Measurements from ENCODE around the gene FGF4. TPM values are rescaled to one million over a fixed set of nuclear protein-coding genes. Genes with fewer than 3 reads are reported as not detected.

Gene FGF4
- total RNA-seq, 1 experiment from 2014 or later = not detected

DNA sequence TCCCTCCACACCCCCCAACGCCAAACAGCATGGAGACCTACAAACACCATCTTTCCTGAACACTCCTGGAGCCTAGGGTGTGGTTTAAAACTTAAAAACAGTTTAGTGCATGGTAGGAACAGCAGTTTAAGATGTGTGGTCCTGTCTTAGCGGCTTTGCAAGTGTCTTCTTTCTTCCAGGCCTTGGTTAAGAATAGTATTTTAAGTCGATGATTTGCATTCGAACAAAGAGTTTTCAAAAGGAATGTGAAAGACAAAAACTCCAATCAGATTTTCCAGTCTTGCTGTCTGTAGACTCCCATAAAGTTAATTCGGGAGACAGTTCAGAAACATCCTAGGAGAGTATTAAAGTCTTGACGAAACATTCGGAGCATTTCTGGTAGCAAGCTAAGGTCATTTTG lies 3.7 kb downstream of the FGF4 start:
- CTCF ChIA-PET = no interaction called here

DNA sequence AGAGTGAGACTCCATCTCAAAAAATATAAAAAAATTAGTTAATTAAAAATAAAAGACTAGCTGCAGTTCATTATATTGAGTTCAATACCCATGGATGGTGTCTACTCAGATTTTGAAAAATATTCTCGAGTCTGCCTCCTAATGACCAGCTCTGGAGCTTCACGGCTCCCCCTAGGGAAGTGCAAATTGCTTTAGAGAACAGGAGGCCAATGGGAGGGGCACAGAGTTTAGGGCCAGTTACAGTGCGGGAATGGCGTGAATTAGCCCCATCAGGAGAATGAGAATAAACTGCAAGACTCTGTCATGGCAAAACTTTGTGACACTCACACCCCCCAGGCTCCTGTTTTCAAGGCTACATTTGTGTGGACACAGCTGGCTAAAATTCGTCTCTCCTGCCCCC lies 4.6 kb downstream of the FGF4 start:
- ATAC-seq (peak; percentile 85), DNase-seq (ENCODE audit: low read depth, low spot score) (no peak)
- POLR2A ChIA-PET = no interaction called here
- Histone ChIP-seq H2AFZ (ENCODE audit: low read depth, low read length, poor library complexity, severe bottlenecking) (no peak overlapping the region), H3K9me2 (ENCODE audit: insufficient read depth) (no peaks in the 10 kb centered on the region), H3K4me2 (ENCODE audit: low read length) (no peak overlapping the region), H3K4me3 (replicated peaks in 1 of 2; ENCODE audit: low read depth in 1 of 2, low read length in 2 of 2) (no peak overlapping the region), H3K27ac (ENCODE audit: low read depth, low read length) (no peak overlapping the region), H3K27me3 (ENCODE audit: insufficient read depth, low read length) (no peaks in the 10 kb centered on the region), H3K4me1 (ENCODE audit: control insufficient read depth in 1 of 2, insufficient read depth in 2 of 2, low read length in 2 of 2) (no peaks in the 10 kb centered on the region), H3K79me2 (ENCODE audit: insufficient read depth, low read length) (no peaks in the 10 kb centered on the region), H3K9ac (ENCODE audit: low read length) (no peak overlapping the region), H3K36me3 (ENCODE audit: control insufficient read depth in 1 of 2, insufficient read depth in 2 of 2, low read length in 2 of 2) (no peaks in the 10 kb centered on the region), H4K20me1 (ENCODE audit: insufficient read depth) (no peaks in the 10 kb centered on the region), H3K9me3 (ENCODE audit: control insufficient read depth in 1 of 2, insufficient read depth in 1 of 2, low read depth in 1 of 2, low read length in 2 of 2) (no peaks in the 10 kb centered on the region)
- TF ChIP-seq, protein P1, sequence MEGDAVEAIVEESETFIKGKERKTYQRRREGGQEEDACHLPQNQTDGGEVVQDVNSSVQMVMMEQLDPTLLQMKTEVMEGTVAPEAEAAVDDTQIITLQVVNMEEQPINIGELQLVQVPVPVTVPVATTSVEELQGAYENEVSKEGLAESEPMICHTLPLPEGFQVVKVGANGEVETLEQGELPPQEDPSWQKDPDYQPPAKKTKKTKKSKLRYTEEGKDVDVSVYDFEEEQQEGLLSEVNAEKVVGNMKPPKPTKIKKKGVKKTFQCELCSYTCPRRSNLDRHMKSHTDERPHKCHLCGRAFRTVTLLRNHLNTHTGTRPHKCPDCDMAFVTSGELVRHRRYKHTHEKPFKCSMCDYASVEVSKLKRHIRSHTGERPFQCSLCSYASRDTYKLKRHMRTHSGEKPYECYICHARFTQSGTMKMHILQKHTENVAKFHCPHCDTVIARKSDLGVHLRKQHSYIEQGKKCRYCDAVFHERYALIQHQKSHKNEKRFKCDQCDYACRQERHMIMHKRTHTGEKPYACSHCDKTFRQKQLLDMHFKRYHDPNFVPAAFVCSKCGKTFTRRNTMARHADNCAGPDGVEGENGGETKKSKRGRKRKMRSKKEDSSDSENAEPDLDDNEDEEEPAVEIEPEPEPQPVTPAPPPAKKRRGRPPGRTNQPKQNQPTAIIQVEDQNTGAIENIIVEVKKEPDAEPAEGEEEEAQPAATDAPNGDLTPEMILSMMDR (IDR thresholded peaks at IDR 0.05 in 2 of 3, conservative IDR thresholded peaks at IDR 0.05 in 1 of 3; ENCODE audit: borderline replicate concordance in 1 of 3, insufficient read depth in 1 of 3, low read depth in 2 of 3, low read length in 2 of 3) = 0 out of 6 replicates have a peak, but pooled peaks of 1 of the 3 experiments have one; percentile 7
- TF ChIP-seq, protein P2, sequence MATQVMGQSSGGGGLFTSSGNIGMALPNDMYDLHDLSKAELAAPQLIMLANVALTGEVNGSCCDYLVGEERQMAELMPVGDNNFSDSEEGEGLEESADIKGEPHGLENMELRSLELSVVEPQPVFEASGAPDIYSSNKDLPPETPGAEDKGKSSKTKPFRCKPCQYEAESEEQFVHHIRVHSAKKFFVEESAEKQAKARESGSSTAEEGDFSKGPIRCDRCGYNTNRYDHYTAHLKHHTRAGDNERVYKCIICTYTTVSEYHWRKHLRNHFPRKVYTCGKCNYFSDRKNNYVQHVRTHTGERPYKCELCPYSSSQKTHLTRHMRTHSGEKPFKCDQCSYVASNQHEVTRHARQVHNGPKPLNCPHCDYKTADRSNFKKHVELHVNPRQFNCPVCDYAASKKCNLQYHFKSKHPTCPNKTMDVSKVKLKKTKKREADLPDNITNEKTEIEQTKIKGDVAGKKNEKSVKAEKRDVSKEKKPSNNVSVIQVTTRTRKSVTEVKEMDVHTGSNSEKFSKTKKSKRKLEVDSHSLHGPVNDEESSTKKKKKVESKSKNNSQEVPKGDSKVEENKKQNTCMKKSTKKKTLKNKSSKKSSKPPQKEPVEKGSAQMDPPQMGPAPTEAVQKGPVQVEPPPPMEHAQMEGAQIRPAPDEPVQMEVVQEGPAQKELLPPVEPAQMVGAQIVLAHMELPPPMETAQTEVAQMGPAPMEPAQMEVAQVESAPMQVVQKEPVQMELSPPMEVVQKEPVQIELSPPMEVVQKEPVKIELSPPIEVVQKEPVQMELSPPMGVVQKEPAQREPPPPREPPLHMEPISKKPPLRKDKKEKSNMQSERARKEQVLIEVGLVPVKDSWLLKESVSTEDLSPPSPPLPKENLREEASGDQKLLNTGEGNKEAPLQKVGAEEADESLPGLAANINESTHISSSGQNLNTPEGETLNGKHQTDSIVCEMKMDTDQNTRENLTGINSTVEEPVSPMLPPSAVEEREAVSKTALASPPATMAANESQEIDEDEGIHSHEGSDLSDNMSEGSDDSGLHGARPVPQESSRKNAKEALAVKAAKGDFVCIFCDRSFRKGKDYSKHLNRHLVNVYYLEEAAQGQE (IDR thresholded peaks at IDR 0.05; ENCODE audit: low read depth) = no peak
- no peak for TF ChIP-seq RAD21 (IDR thresholded peaks at IDR 0.05; ENCODE audit: low read depth)
- intact Hi-C loops (cut with micrococcal nuclease) = no loop called here
- RAD21 ChIA-PET (ENCODE audit: low non-redundant PET in 1 of 2, low total read pairs in 2 of 2, uncharacterized antibody in 2 of 2, unreplicated experiment in 2 of 2) = no interaction called here
- no TSS peak for BruUV-seq (replicated peaks)
- CTCF ChIA-PET = interaction anchor here (1.1 kb wide), 1 partner anchor 31 kb away, joined by 3 read pairs; no protein-coding TSS in a partner anchor

More for the DNA sequence above, 3.7 kb downstream of the FGF4 start:
- no peak for ATAC-seq
- H2AFZ ChIP-seq (ENCODE audit: low read depth, low read length, poor library complexity, severe bottlenecking) = no peak overlapping the region
- no peaks in the 10 kb centered on the region for H3K9me2 ChIP-seq (ENCODE audit: insufficient read depth)
- no peaks in the 10 kb centered on the region for H3K36me3 ChIP-seq (ENCODE audit: control insufficient read depth in 1 of 2, insufficient read depth in 2 of 2, low read length in 2 of 2)
- H3K4me2 ChIP-seq (ENCODE audit: low read length) = no peak overlapping the region
- H3K27ac ChIP-seq (ENCODE audit: low read depth, low read length) = no peak overlapping the region
- no peak for TF ChIP-seq SIN3A (IDR thresholded peaks at IDR 0.05; ENCODE audit: low read depth)
- TF ChIP-seq YY1 (IDR thresholded peaks at IDR 0.05; ENCODE audit: extremely low read depth, insufficient replicate concordance, low read depth, low read length) = no peak
- intact Hi-C loops (cut with micrococcal nuclease) = no loop called here
- H4K20me1 ChIP-seq (ENCODE audit: insufficient read depth) = no peaks in the 10 kb centered on the region
- POLR2A ChIA-PET = no interaction called here
- H3K9ac ChIP-seq (ENCODE audit: low read length) = no peak overlapping the region
- H3K79me2 ChIP-seq (ENCODE audit: insufficient read depth, low read length) = no peaks in the 10 kb centered on the region
- no peaks in the 10 kb centered on the region for H3K9me3 ChIP-seq (ENCODE audit: control insufficient read depth in 1 of 2, insufficient read depth in 1 of 2, low read depth in 1 of 2, low read length in 2 of 2)
- H3K27me3 ChIP-seq (ENCODE audit: insufficient read depth, low read length) = no peaks in the 10 kb centered on the region
- H3K4me3 ChIP-seq (replicated peaks in 1 of 2; ENCODE audit: low read depth in 1 of 2, low read length in 2 of 2) = no peak overlapping the region
- RAD21 ChIA-PET (ENCODE audit: low non-redundant PET in 1 of 2, low total read pairs in 2 of 2, uncharacterized antibody in 2 of 2, unreplicated experiment in 2 of 2) = no interaction called here
- no peak for DNase-seq (ENCODE audit: low read depth, low spot score)
- no TSS peak for BruUV-seq (replicated peaks)
- H3K4me1 ChIP-seq (ENCODE audit: control insufficient read depth in 1 of 2, insufficient read depth in 2 of 2, low read length in 2 of 2) = no peaks in the 10 kb centered on the region

All from HCT116 (cell line).